VCaP (cell line): ENCODE measurements around the gene DCLK3.

Experiments used
- H3K27ac ChIP-seq: fragments of 450-650 bp; 2 replicates; pipeline ENCODE4 v1.5.1; 2017
- CTCF ChIP-seq: fragments of 450-650 bp; conservative IDR thresholded peaks from 2 replicates; pipeline ENCODE4 v1.5.1; 2017; ENCODE audit warnings: mild to moderate bottlenecking, moderate library complexity

The DCLK3 gene

DNA sequence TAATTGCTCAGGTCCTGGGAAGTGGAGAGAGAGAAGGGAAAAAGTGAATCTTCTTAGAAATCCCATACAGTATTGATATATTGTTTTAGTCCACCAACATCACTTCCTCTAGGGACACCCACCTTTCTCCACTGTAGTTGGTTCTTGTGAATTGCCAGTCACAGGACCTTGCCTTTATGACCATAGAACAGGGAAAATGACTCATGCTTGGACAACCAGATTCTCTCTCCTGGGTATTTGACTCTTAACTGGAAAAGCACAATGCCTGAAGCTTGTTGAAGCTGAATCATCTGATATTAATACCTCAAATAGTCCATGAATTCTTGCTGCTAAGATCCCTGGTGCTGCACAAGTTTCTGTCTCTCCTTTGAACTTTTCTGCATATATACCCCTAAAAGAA lies 32.5 kb upstream of the DCLK3 start:
- no peak for TF ChIP-seq CTCF
- no peak overlapping the region for H3K27ac ChIP-seq

GRCh38 chr3:36796161-36796560 lies 31.8 kb upstream of the DCLK3 start:
- no peak for TF ChIP-seq CTCF
- H3K27ac ChIP-seq = no peak overlapping the region

GRCh38 chr3:36795622-36796021 lies 31.3 kb upstream of the DCLK3 start:
- H3K27ac ChIP-seq = no peak overlapping the region
- no peak for TF ChIP-seq CTCF

- no peak overlapping the region for H3K27ac ChIP-seq
- peak; percentile 58 for TF ChIP-seq CTCF
Observed at GRCh38 chr3:36792342-36792741, 28.0 kb upstream of the DCLK3 start.

- H3K27ac ChIP-seq = no peak overlapping the region
- no peak for TF ChIP-seq CTCF
Observed at GRCh38 chr3:36790765-36791164, 26.4 kb upstream of the DCLK3 start.

GRCh38 chr3:36786921-36787890 lies 22.9 kb upstream of the DCLK3 start:
- no peak overlapping the region for H3K27ac ChIP-seq

More at GRCh38 chr3:36786921-36787890, 22.9 kb upstream of the DCLK3 start:
- TF ChIP-seq CTCF = no peak
